ENCODE measurements around the gene SNX21.
"Not testable (repeated sequence)": the region's sequence is repeated elsewhere in the genome, so short reads cannot be mapped to it uniquely, and the experiment has no call there.

Gene SNX21

GRCh38 chr20:45833030-45833882 is at the start of gene SNX21:
Gene SNX21 (plus strand): TSS chr20:45833799. CDS start chr20:45833920, 121 bp downstream.
- peak; percentile 19 for DNase-seq

- DNase-seq: no peak
Measured at GRCh38 chr20:45788351-45788750, 45.2 kb upstream of the SNX21 start.

GRCh38 chr20:45792317-45793118 is 41.1 kb upstream of the SNX21 start:
- no peak for DNase-seq

- DNase-seq: no peak
Measured at GRCh38 chr20:45796337-45797065, 37.1 kb upstream of the SNX21 start.

GRCh38 chr20:45797510-45797909 is 36.1 kb upstream of the SNX21 start:
- not testable (repeated sequence) for DNase-seq

- DNase-seq: not testable (repeated sequence)
Measured at GRCh38 chr20:45797955-45798354, 35.6 kb upstream of the SNX21 start.

GRCh38 chr20:45798935-45799642 is 34.5 kb upstream of the SNX21 start:
- peak; percentile 61 for DNase-seq

- DNase-seq: no peak
Measured at GRCh38 chr20:45801851-45802250, 31.7 kb upstream of the SNX21 start.

GRCh38 chr20:45810191-45810970 is 23.2 kb upstream of the SNX21 start:
- no peak for DNase-seq

GRCh38 chr20:45812157-45813005 is 21.2 kb upstream of the SNX21 start, which contains the start of gene UBE2C:
Gene UBE2C (plus strand): TSS chr20:45812644. CDS start chr20:45812696, 52 bp downstream.
- DNase-seq: peak; percentile 87

- DNase-seq: no peak
Measured at GRCh38 chr20:45813006-45813340, 20.6 kb upstream of the SNX21 start.

GRCh38 chr20:45813489-45813888 is 20.1 kb upstream of the SNX21 start:
- no peak for DNase-seq

GRCh38 chr20:45814314-45814713 is 19.3 kb upstream of the SNX21 start:
- no peak for DNase-seq

- no peak for DNase-seq
Measured at GRCh38 chr20:45816951-45817350, 16.6 kb upstream of the SNX21 start.

GRCh38 chr20:45817376-45818194 is 16.0 kb upstream of the SNX21 start:
- no peak for DNase-seq

- DNase-seq: no peak
Measured at GRCh38 chr20:45818239-45818638, 15.4 kb upstream of the SNX21 start.

GRCh38 chr20:45819466-45819865 is 14.1 kb upstream of the SNX21 start:
- no peak for DNase-seq

- no peak for DNase-seq
Measured at GRCh38 chr20:45821947-45822346, 11.7 kb upstream of the SNX21 start.

GRCh38 chr20:45822857-45823256 is 10.7 kb upstream of the SNX21 start:
- DNase-seq: no peak
